SU-DHL-6 (cell line): ENCODE data around the gene HMCES.

Source experiments
- H2AFZ ChIP-seq: fragments of 200-600 bp; sonication (generic); 2 replicates; pipeline ENCODE4 v1.6.1; 2014; ENCODE audit warnings: low read depth, mild to moderate bottlenecking, moderate library complexity, mixed read lengths, antibody characterized with exemption, low read length; ENCODE audit not compliant: severe bottlenecking
- H3F3A ChIP-seq: fragments of 200-600 bp; shearing (Covaris generic); 2 replicates; pipeline ENCODE4 v1.6.0; 2016; ENCODE audit warnings: antibody characterized with exemption, mild to moderate bottlenecking; ENCODE audit not compliant: insufficient read depth
- H3K27ac ChIP-seq: fragments of 200-600 bp; sonication (generic); 2 replicates; pipeline ENCODE4 v1.5.1; 2016; ENCODE audit warnings: low read depth, mild to moderate bottlenecking, low read length, moderate library complexity, mixed read lengths
- H3K27me3 ChIP-seq: fragments of 200-600 bp; sonication (generic), shearing (Covaris generic); 2 replicates; pipeline ENCODE4 v1.6.0; 2014; ENCODE audit warnings: mild to moderate bottlenecking, low read length
- H3K36me3 ChIP-seq: fragments of 200-600 bp; sonication (generic); 2 replicates; pipeline ENCODE4 v1.6.1; 2014; ENCODE audit warnings: mild to moderate bottlenecking, low read length, mixed read lengths
- H3K4me2 ChIP-seq: fragments of 300-600, 200-600 bp; shearing (Covaris generic), sonication (generic); 2 replicates; pipeline ENCODE4 v1.6.0; 2014; ENCODE audit warnings: low read length, low read depth, mild to moderate bottlenecking; ENCODE audit not compliant: poor library complexity, severe bottlenecking
- H3K4me3 ChIP-seq: fragments of 200-600 bp; sonication (generic); 2 replicates; pipeline ENCODE4 v1.5.1; 2014; ENCODE audit warnings: antibody characterized with exemption, low read length, mild to moderate bottlenecking, mixed read lengths; ENCODE audit not compliant: insufficient read depth, poor library complexity, severe bottlenecking
- H3K79me2 ChIP-seq: fragments of 200-600 bp; sonication (generic); 2 replicates; pipeline ENCODE4 v1.6.1; 2014; ENCODE audit warnings: mild to moderate bottlenecking, low read length, moderate library complexity; ENCODE audit not compliant: insufficient read depth
- H3K9ac ChIP-seq: fragments of 200-600 bp; sonication (generic); 2 replicates; pipeline ENCODE4 v1.7.0; 2014; ENCODE audit warnings: mild to moderate bottlenecking, low read length
- H3K9me2 ChIP-seq: fragments of 200-600 bp; sonication (generic); replicated peaks from 2 replicates; pipeline ENCODE4 v1.6.1; 2014; ENCODE audit warnings: low read length; ENCODE audit not compliant: insufficient read depth
- H3K9me3 ChIP-seq: fragments of 200-600 bp; sonication (generic); 2 replicates; pipeline ENCODE4 v1.6.1; 2014; ENCODE audit warnings: low read length, mixed read lengths; ENCODE audit not compliant: insufficient read depth
- H4K20me1 ChIP-seq: fragments of 200-600 bp; sonication (generic); 2 replicates; pipeline ENCODE4 v1.6.1; 2014; ENCODE audit warnings: low read depth, mild to moderate bottlenecking, antibody characterized with exemption, low read length, moderate library complexity, mixed read lengths
- CTCF ChIP-seq: fragments of 200-600 bp; sonication (generic); IDR thresholded peaks from one replicate; pipeline ENCODE4 v1.5.1; 2017; ENCODE audit warnings: antibody characterized with exemption, mild to moderate bottlenecking, low read length, moderate library complexity; ENCODE audit not compliant: insufficient read depth, poor library complexity, severe bottlenecking
- EZH2phosphoT487 ChIP-seq: fragments of 200-600 bp; sonication (generic), shearing (Covaris generic); conservative IDR thresholded peaks from 2 replicates; pipeline ENCODE4 v1.6.1; 2018; ENCODE audit warnings: mild to moderate bottlenecking, antibody characterized with exemption, low read length, moderate library complexity, mixed read lengths

The HMCES gene

GRCh38 chr3:129278966-129279906 is 566 bp downstream of the HMCES start:
- Histone ChIP-seq H3K36me3 (peaks cover 19% of the 10 kb centered on the region), H3K27ac (peak overlapping the region; percentile 84), H3F3A (peaks cover 50% of the 10 kb centered on the region), H4K20me1 (no peaks in the 10 kb centered on the region), H3K9me2 (no peaks in the 10 kb centered on the region), H3K27me3 (no peaks in the 10 kb centered on the region), H2AFZ (peak overlapping the region; percentile 2), H3K4me3 (peak overlapping the region; percentile 94), H3K9me3 (no peaks in the 10 kb centered on the region), H3K79me2 (peaks cover 19% of the 10 kb centered on the region; the same call in 1 of the 2 replicates), H3K9ac (peak overlapping the region; percentile 84), H3K4me2 (peak overlapping the region; percentile 88)
- TF ChIP-seq CTCF (no peak), EZH2phosphoT487 (no peak)

DNA sequence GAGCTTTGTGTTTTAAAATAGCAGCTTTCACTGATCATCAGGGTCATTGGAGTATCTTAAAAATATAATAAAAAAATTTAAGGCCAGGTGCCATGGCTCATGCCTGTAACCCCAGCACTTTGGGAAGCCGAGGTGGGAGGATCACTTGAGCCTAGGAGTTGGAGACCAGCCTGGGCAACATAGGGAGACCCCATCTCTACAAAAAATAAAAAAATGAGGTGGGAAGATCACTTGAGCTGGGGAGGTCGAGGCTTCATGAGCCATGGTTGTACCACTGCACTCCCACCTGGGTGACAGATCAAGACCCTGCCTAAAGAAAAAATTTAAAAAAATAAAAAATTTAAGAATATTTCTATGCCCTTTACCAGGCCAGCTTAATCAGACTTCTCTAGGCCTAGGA is 1.5 kb downstream of the HMCES start:
- Histone ChIP-seq H3K27ac (peak overlapping the region; percentile 84), H2AFZ (no peak overlapping the region), H3K27me3 (no peaks in the 10 kb centered on the region), H3F3A (peaks cover 48% of the 10 kb centered on the region), H3K9me2 (no peaks in the 10 kb centered on the region), H4K20me1 (no peaks in the 10 kb centered on the region), H3K9me3 (no peaks in the 10 kb centered on the region), H3K36me3 (peaks cover 14% of the 10 kb centered on the region), H3K79me2 (peaks cover 27% of the 10 kb centered on the region; the same call in 1 of the 2 replicates), H3K9ac (peak overlapping the region; percentile 84), H3K4me3 (peak overlapping the region; percentile 94), H3K4me2 (peak overlapping the region; percentile 88)
- TF ChIP-seq CTCF (no peak), EZH2phosphoT487 (no peak)

GRCh38 chr3:129281726-129282125 is 3.1 kb downstream of the HMCES start:
- Histone ChIP-seq H3K9ac (peak overlapping the region; percentile 42), H3K27ac (peak overlapping the region; percentile 92), H3K79me2 (peaks cover 39% of the 10 kb centered on the region)

More at GRCh38 chr3:129281726-129282125, 3.1 kb downstream of the HMCES start:
- 0 out of 2 replicates have a peak, but pooled peaks cover 7% of the 10 kb centered on the region for H3K36me3 ChIP-seq
- peak overlapping the region; percentile 50 for H3K4me3 ChIP-seq
- TF ChIP-seq CTCF (no peak), EZH2phosphoT487 (no peak)
- no peaks in the 10 kb centered on the region for H3K27me3 ChIP-seq
- H2AFZ ChIP-seq: no peak overlapping the region
- H3K9me2 ChIP-seq: no peaks in the 10 kb centered on the region
- H4K20me1 ChIP-seq: no peaks in the 10 kb centered on the region
- no peaks in the 10 kb centered on the region for H3K9me3 ChIP-seq
- H3K4me2 ChIP-seq: peak overlapping the region; percentile 93
- H3F3A ChIP-seq: peaks cover 36% of the 10 kb centered on the region
